Right renal pelvis (tissue), 4 donors: ENCODE data around the gene TLE4. TPM values are rescaled to one million over a fixed set of nuclear protein-coding genes. Genes with fewer than 3 reads are reported as not detected.

Source experiments
- DNase-seq, 4 donors: peaks; one replicate each; pipeline ENCODE4 v3.0.0-alpha.2; 2013; ENCODE audit warnings: low read depth in 4 of 4, low spot score in 3 of 4, missing footprints in 1 of 4
- polyA plus RNA-seq, 4 donors: library from polyadenylated mRNA; unstranded; fragments of 120-200 nt; gene quantifications; one replicate each; pipeline ENCODE4 v1.2.1, GENCODE V29; 2013; ENCODE audit not compliant: insufficient read length in 4 of 4

The TLE4 gene
- polyA plus RNA-seq, 4 donors: 58.4 to 80.9 (median 79.0) TPM

DNA sequence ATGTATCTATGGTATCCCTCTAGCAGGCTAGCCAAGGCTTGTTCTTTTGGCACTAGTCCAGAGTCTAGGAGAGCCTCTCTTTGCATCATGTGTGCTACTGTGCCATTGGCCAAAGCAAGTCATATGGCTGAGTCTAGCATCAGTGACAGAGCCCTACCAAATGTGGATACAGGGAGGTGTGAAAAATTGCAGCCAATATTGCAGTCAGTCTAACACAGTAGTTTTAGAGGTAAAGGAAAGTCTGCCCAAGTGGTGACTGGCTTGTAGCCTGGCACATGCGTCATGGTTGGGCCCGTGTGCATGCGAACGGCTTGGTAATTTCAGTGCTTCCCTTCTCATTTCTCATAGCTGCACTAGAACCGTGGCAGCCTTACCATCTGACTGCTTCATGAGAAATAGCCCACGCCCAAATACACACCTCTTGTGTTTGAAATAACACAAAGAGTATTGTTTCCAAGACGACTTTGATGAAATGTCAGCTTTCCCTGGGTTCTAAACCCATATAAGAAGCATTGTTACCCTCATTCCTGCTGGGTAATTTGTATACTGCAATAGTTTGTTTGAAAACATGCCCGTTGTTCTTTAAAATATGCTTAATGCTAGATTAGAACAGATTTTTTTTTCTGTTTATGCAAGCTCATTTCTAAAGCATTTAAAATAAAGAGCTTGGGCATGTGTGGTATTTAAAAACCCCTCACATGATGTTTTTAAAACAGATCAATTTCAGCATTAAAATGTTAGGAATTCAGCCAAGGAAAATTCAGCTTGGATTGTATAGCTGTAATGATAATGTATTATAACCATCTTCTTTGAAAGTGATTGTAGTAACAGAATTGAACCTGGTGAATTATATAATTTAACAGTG lies 113.2 kb downstream of the TLE4 start:
- no peak for DNase-seq

DNA sequence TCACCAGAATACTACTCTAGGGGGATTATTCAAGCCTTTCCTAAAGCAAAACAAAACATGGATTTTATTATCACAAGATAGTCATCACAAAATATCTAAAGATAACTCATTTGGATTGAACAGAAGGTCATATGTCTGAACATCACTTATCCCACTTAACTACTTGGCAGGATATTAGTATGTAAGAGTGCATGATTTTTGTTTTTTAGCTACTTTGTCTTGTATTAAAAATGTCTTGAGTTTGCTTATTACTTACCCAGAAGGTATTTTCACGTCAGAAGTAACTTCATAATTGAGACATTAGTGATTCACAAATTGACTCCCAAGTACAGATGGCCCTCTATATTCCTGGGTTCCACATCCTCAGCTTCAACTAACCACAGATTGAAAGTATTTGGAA lies 113.8 kb downstream of the TLE4 start:
- no peak for DNase-seq

DNA sequence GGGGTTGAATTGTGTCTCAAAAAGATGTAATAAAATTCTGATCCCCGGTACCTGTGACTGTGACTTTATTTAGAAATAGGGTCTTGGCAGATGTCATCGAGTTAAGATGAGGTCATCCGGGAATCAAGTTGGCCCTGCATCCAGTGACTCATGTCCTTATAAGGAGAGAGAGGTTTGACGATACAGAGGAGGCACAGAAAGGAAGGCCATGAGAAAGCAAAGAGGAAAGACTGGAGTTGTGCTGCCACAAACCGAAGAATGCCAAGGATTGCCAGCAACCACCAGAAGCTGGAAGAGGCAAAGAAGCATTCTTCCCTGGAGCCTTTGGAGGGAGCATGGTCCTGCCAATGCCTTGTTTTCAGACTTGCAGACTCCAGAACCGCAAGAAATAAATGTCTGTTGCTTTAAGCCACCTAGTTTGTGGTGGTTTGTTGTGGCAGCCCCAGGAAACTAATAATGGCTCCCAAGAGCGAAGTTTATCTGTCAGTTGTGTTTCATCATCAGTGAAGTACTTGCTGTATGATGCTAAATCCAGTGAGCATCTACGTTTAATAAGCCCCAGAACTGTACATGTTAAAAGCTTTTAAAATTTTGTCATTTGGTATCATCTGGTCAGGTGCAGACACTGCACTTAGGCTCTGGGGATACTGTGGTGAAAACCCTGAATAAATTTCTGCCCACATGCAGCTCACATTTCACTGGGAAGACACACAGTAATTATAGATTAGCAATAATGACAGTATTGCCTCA lies 114.8 kb downstream of the TLE4 start:
- no peak for DNase-seq

DNA sequence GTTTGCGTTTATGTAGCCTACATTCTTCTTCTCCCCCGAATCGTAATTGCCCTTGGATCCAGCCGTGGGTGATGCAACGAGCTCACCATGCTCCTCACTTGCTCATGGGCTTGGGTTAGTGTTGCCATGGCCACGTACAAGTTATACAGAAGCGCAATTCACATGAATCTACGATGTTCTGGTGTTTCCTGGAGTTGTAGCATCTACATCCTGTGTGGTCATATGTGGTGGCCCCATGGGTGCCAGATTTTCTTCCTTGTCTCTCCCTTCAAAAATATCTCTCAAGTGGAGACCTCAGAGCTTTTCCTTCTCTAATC lies 115.3 kb downstream of the TLE4 start:
- DNase-seq: no peak

DNA sequence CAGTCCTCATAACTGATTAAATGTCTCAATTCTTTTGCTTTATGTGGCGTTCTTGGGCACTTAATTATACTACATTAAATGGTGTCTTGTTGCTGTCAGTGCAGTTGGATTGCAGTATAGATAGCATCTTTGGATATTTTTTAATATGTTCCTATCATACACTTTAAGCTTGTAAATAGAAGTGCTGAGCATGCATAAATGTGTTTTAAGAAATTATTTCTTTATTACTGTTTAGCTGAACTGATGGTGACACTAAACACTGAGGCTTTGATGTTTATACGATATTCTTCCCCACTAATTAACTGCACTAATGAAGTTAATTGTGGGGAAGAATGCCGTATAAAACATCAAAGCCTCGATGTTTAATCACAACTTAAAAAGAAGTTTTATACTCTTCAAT lies 116.6 kb downstream of the TLE4 start:
- no peak for DNase-seq

DNA sequence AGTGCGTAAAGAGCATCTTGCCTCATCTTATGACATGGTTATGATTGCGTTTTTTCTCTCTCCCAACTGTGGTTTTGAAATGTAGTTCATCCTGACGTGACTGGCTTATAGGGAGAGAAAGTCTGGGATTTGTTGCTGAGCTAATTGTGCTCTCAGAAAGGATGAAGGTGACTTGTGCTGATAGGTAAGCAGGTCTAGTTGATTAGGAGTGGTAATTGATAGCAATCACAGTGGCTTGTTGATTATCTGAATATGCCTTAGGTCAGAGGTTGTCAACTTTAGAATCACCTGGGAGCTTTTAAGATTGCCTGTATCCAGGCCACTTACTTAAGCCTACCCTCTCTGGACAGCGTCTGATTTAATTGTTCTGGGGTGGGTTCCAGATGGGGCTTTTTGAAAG lies 117.8 kb downstream of the TLE4 start:
- DNase-seq: no peak

DNA sequence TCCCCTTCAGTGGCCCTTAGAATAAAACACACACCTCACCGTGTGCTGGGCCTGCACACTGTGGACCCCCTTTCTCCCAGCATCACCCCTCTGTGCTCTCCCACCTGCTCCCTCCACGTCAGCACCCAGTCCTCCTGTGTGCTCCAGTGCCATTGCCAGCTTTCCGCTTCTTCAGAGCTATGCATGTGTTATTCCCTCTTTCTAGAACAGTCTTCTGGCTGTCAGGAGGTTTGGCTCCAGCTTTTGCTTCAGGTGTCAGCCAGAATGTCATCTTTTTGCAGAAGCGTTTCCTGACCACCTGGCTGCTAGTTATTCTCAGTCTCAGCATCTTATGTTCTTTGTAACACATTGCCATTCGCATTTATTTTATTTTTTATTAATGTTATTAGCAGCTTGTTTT lies 119.7 kb downstream of the TLE4 start:
- no peak for DNase-seq

DNA sequence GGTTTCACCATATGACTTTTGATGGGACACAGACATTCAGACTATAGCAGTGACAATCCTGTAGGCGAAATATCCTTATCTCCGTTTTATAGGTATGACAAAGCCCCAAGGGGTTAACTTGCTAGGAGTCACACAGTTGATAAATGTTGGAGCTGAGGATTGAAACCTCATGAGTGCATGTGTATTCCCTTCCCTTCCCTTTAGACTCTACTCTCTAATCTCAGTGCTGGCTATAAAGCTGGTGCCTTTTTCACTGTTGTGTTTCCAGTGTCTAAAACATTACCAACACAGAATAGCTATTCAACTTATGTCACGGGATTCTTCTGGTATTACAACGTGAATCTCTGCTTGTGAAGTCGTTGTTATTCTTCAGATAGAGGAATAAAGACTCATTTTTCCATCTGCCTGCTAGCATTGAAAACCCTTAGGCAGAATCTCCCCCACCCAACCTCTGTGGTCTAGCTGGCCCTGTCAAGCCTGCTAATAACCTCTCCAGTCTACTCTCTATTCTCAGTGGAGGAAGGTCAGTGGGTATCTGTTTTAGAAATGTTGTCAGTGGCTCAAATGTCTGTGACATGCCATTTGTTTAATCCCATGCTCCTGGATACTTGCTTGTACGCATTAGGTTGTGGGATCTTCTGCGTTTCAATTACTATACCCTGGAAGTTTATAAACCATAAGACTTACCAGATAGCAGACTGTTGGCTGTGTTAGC lies 121.2 kb downstream of the TLE4 start:
- DNase-seq: no peak

DNA sequence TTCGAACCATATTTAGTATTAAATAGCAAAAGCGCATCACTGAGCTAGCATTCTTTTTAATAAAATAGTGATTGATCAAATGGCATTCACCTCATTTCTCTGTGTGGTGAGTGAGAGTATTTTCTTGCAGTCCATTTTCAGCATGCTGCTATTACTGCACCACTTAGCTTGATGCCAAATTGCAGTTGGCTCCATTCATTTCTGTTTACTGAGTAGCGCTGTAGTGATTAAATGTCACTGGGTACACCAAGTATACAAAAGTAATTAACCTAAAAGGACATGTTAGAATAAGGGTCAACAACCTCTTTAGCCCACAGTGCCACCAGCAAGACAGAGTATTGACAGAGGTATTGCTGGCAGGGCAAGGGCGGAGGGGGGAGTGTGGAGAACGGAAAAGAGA lies 122.0 kb downstream of the TLE4 start:
- DNase-seq: no peak

DNA sequence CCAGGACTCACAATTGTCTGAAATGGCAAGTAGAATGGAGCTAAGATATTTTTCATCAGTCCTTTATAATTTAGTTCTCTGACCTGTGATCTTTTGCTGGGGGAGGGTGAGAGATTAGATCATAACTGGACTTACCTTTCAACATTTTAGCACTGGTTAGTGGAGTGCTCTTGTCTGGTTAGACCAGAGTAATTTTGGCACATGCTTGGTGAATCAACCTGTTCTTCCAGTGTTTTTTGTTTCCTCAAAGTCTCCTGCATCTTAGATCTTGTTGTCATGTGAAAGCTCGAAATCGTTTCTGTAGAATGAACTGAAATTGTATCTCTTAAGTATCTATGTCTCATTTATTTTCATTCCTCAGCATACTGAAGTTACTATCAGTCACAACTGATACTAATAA lies 122.4 kb downstream of the TLE4 start:
- no peak for DNase-seq

DNA sequence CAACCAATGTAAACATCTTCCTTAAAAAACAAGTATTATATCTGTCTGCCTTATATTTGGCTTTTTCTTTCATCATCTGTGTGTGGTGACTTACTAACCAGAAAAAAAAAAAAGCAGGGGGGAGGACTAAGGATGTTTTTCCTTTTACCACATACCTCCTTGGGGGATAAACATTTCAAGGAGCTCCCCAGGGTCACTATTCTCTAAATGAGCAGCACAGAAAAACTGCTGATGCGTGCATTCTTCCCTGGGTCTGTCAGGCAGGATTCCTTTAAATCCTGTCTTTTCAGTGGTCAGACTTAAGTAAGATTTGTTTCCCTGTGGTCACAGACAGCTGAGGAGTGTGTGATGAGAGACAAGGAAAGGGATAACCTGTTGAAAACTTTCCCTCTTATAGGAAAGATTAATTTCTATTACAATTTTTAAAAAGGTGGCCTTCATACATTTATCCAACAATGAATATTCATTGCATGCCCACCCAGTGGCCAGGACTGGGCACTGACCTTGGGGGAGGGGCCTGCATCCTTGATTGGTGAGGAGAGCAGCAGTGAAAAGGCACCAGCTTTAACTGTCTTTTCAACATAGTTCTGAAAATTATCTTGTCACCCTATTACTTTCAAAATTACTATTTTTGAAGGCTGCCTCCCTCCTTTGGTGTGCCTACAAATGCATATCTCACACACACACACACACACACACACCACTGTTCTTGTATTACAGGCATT lies 123.1 kb downstream of the TLE4 start:
- no peak for DNase-seq

DNA sequence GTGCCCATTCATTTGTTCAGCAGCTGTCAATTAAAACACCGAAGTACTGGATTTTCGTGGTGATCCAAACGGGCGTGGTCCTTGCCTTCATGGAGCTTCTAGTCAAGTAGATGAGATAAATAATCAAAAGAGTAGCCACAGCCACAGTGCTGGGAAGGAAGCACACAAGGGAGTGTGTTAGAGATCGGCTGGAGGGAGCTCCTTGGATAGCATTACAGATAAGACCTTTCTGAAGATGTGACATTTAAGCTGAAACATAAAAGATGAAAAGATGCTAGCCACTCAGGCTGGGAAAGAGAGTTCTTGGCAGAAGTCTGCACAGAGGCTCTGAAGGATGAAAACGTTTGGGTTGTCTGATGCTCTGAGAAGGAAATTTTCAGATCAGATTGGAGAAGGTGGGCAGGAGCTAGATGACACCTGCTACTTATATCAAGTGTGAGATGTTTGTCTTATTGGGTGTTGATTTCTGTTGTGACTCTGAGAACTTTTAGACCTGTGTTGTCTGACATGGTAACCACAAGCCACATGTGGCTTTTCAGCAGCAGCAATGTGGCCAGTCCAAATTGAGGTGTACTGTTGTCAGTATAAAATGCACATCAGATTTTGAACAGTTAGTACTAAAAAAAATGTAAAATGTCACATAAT lies 123.9 kb downstream of the TLE4 start:
- no peak for DNase-seq

DNA sequence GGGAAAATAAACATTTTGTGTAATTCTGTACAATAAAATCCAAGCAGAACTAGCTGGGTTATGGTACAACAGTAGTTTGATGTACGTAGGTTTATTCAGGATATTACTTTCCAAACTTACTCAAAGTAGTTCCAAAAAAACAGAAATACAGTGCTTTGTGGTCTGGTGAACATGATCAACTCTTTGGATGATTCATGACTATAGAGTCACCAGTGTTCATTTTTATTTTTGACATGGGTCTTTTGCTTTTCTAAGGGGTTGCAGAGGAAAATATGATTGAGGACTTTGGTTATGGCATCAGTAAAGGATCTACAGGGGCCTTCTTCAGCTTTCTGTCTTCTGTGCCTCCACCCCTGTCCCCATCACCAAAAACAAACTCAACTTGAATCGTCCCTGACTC lies 127.2 kb downstream of the TLE4 start:
- DNase-seq: no peak

DNA sequence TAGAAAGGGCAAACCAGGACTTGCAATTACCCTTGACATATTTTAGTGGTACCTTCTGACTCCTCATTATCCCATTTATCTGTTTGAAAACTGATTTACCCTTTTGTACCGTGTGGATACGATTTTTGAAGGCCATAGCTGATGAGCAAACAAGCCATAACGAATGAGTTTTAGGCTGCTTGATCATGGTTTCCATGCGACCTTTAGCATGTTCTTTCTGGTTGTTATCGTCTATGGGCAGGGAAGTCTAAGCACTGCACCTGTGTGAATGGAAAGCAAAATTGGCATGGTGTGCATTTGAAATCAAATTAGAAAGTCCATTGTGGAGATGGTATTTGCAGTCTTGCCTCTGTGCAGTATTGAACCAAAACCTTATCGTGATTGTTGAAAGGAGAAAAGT lies 127.7 kb downstream of the TLE4 start:
- no peak for DNase-seq

DNA sequence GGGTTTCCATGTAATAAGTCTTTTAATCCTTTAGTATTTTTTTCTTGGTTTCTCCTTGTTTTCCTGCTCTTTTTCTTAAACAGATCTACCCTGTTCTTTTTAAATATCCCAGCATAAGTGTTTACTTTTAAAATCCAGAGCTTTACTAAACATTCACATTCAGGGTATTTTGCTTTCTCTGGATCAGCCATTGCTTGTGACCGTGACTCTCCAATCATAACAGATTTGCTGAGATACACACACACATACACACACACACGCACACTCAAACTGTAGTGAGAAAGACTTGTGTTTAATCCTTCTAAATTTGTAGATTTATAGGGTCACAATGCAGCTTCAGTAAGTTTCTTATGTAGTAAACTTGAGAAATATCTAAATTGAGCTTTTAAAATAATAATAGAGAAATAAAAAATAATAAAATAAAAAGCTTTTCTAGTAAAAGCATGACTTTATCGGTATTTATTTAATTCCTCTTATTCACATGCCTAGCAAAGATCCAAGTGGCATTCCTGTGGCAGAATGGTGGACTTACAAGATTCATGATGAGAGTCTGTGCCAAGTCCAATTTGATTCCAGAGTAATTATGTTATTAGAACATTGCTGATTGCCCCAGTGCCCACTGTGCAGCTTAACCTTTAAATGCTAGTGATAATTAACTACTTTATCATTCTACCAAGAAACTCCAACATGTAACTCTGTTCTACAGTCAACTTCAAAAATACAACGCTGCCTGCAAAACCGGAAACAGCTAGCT lies 129.0 kb downstream of the TLE4 start:
- DNase-seq: no peak

DNA sequence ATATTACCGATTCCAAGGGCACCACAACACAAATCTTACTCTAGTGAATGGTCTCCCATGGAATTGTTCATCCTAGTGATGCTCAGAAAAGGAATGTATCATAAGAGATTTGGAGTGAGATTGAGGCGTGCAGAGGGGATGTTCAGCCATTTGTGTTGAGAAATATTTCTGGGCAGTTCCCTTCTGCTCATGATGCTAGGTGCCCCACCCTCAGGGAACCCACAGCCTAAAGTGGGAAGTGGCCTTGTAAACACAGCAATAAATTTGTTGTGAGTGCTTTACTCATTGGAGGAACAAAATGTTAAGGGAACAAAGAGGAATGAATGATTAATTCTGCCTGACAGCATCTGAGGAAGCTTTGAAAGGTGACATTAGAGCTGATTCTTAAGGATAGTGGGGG lies 129.9 kb downstream of the TLE4 start:
- DNase-seq: no peak

DNA sequence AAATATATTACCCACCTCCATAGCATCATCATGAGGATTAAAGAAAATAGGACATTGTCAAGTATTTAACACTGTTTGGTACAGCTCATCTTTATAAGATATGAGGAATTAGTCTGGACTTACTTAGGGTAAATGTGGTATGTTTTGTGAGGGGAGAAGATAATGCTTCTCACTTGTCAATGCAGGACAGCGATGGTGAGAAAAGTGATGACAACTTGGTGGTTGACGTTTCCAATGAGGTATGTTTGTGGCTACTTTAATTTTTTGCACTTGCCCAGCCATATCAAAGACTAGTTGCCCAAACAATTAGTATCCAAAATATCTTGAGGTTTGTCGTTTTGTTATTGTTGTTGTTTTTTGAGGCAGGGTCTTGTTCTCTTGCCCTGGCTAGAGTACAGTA lies 133.9 kb downstream of the TLE4 start:
- DNase-seq: no peak

DNA sequence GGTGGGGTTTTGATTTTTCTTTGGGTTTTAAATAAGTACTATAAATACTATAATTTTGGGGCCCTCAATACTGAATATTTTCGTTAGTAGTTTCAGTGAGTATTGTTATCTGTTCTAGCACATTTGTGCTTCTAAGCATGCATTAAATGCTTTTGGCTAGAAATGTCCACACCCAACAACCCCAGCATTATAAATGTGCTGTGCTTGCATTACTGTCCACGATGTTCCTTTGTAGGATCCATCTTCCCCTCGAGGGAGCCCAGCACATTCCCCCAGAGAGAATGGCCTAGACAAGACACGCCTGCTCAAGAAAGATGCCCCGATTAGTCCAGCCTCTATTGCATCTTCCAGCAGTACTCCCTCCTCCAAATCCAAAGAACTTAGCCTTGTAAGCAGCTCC lies 134.7 kb downstream of the TLE4 start:
- DNase-seq: no peak

DNA sequence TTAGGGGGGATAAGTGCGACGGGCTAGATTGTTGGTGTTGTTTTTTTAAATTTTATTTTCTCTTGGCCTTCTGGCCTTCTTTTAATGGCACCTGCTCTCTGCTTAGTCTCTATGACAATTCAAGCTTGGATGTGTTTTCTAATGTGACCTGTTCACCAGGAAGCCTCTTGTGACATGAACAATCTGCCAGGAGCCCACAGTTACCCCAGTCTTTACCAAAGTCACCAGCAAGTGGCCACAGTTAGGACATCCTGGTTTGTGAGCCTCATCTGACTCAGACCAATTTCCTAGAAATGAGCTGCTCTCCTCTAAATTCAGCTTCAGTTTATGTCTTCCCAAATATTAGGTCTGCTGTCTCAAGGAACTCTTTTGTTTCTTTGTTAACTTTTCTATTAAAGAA lies 135.8 kb downstream of the TLE4 start:
- no peak for DNase-seq

DNA sequence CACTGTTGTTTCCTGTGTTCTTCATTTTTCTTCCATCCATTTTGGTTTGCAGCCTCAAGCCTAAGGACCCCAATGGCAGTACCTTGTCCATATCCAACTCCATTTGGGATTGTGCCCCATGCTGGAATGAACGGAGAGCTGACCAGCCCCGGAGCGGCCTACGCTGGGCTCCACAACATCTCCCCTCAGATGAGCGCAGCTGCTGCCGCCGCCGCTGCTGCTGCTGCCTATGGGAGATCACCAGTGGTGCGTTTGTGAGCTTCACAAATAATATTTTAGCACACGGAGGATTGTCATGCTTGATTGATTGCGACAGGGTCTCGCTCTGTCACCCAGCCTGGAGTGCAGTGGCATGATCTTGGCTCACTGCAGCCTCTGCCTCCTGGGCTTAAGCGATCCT lies 136.8 kb downstream of the TLE4 start:
- no peak for DNase-seq
